NCI-H510A treated with DMSO at 0.1 percent for 48 hours (cell line): Measurements from ENCODE around the gene USP22.

Source experiments
- DNase-seq: peaks from one replicate; lab custom pipeline; 2025; lab: John Stamatoyannopoulos, UW

Gene USP22

GRCh38 chr17:21046216-21046615, 3.4 kb upstream of the USP22 start:
- no peak for DNase-seq

DNA sequence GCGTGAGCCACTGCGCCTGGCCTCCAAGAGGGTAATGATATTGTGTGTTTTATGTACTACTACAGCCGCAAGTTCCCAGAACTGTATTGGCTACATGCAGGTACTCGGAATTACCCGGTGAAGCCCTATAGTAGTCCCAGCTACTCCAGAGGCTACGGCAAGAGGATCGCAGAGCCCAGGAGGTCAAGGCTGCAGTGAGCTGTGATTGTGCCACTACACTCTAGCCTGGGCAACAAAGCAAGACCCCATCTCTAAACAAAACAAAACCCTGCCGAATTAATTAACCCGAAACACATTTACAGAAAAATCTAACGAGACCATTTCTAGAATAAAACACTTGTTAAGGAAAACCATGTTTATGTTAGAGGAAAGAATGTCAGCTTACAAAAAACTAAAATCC, 2.2 kb upstream of the USP22 start:
- DNase-seq, result no peak

GRCh38 chr17:21043296-21044232, 753 bp upstream of the USP22 start:
- peak; percentile 100 for DNase-seq

DNA sequence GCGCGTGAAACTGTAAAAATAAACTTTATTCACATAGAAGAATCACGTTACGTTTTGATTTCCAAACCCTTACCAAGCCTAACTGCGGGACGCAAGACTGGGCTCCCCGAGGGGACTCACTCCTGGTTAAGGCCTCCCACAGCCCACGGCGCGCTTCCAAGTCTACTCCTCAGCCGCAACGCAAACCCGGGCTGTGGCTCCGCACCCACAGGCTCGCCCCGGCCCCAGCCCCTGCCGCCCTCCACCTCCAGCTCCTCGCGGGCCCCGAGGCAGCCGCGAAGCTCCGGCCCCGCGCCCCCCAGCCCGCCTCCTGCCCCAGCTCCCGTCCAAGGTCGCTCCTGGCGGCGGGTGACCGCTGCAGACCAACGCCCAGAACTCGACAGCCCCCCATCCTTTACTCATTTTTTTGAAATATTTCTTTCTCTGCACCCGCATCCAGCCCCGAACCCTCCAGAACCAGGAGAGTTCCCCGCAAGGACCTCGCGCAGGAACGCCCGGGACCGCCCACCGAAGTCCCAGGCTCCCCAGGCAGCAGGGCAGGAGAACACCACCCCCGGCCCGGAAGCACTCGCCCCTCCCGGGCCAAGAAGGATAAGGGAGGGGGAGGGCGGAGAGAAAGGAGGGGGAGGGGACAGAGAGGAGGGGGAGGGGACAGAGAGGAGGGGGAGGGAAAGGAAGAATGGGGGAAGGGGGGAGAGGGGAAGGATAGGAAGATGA, 912 bp downstream of the USP22 start:
- peak; percentile 77 for DNase-seq

DNA sequence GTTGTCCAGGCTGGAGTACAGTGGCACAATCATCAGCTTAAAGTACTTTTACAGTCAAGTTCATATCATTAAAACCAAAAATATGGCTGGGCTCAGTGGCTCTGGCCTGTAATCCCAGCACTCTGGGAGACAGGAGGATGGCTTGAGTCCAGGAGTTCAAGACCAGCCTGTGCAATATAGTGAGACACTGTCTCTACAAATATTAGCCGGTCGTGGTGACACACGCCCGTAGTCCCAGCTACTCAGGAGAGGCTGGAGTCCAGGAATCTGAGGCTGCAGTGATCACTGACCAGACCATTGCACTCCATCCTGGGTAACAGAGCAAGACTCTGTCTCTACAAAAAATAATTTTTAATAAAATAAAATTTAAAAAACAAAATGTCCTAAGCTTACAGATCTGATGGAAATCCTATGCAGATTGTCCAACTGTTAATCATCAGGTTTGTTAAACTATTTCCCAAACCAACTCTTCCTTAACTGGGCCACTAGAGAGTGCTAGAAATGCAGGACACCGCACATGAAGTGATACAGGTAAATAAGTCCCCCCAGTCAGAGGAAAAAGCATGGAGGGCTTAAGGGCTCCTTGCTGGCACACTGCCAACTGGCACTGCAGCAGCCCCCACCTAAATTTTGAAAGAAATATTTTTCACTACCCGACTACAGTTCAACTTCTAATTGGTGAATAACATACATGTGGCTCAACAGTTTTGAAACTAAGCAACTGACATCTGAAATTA, 2.8 kb downstream of the USP22 start:
- DNase-seq, result peak; percentile 56

- DNase-seq, result no peak
Observed at GRCh38 chr17:21037117-21037803, 5.6 kb downstream of the USP22 start.

DNA sequence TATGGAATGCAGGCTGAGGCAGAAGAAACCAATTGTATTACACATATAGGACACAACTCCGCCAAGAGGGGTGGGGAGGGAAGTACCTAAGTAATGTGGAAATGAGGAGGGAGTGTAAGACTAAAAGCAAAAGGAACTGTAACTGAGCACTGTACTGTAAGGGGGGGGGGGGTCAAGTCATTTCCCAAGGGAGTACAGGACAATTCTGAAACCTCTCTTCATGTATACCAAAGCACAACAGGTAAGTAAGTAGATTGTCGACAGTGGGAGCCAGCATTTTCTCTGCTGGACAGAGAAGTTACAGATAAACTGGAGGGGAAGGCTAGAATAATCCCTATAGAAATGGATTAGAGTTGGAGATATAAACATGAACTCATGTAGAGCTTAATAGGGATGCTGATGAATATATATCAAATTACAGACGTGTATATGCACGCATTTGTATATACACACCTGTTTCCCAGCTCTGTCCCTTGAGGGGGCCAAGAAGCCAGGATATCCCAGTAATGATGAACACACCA, 6.4 kb downstream of the USP22 start:
- DNase-seq, result no peak

- no peak for DNase-seq
Observed at GRCh38 chr17:21035406-21035805, 7.4 kb downstream of the USP22 start.

- no peak for DNase-seq
Observed at GRCh38 chr17:21034340-21035235, 8.2 kb downstream of the USP22 start.

GRCh38 chr17:21033350-21033749, 9.5 kb downstream of the USP22 start:
- DNase-seq, result no peak

- DNase-seq, result no peak
Observed at GRCh38 chr17:21031756-21032396, 10.9 kb downstream of the USP22 start.

DNA sequence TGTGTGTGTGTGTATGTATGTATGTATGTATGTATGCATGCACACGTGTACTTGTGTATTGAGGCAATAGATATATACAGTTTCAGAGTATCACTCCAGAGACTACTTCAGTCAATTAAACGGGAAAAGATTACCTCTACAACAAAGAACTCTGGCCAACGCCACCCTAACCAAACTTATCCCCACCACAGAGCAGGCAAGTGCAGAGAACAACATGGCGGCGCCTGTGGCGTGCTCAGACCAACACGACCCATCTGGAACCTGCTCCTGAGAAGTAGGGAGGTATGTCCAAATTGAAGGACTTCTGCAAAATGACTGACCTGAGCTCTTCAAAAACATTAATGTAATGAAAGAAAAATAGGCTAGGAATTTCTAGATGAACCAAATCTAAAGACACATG, 12.4 kb downstream of the USP22 start:
- no peak for DNase-seq

DNA sequence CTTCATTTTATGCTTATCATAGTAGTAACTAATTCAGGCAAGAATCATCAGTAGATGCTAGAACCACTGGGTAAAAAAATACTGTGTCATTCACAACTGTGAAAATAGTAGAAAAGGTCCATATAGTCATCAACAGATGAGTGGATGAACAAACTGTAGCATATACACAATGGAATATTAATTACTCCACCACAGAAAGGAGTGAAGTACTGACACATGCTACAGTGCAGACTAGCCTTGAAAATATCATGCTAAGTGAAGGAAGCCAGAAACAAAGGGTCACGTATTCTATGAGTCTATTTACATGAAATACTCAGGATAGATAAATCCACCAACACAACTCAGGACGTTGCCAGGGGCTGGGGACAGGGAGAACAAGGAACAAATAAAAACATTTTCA, 13.3 kb downstream of the USP22 start:
- DNase-seq, result no peak

GRCh38 chr17:21029036-21029435, 13.8 kb downstream of the USP22 start:
- no peak for DNase-seq

DNA sequence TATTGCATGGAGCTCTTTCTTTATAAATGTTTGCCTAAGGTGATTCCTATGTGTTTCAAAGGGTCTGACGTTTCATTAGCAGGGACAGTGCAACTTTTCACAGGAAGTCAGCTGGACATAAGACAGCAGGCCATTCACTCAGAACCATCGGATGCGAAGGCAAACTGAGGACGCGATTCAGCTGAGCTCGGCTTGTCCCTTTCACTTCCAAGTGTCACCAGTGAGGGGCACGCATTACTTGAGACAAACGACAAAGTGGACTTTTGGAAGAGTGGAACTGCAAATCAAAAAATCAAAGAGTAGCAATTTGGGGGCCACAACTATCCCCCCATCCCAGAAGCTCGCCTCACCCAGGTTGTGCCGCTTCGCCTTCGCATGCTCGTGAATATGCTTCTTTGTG, 14.6 kb downstream of the USP22 start:
- DNase-seq, result no peak

DNA sequence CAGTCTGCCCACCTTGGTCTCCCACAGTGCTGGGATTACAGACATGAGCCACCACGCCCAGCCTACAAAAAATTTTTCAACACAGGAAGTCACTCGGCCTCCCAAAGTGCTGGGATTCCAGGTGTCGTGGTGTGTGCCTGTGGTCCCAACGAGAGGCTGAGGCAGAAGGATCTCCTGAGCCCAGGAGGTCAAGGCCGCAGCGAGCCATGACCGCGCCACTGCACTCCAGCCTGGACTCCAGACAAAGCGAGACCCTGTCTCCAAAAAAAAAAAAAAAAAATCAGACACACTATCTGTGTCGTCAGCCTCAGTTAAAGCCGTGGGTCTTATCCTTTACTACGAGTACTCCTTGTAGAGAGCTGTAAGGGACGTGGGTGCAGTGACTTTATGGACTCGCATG, 15.8 kb downstream of the USP22 start:
- DNase-seq, result no peak

DNA sequence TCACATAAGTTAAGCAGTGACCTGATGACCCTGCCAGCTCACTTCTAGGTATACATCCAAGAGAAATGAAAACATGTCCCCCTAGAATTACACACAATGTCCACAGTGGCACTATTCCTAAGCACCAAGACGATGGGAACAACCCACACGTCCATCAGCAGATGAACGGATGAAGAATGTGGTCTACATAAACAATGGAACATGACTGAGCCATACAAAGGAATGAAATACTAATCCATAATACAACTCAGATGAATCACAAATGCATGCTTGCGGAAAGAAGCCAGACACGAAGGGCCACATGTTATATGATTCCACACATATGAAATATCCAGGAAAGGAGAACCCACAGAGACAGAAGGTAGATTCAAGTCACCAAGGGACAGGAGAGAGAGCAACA, 17.4 kb downstream of the USP22 start:
- DNase-seq, result no peak

GRCh38 chr17:21024024-21024423, 18.8 kb downstream of the USP22 start:
- DNase-seq, result no peak

DNA sequence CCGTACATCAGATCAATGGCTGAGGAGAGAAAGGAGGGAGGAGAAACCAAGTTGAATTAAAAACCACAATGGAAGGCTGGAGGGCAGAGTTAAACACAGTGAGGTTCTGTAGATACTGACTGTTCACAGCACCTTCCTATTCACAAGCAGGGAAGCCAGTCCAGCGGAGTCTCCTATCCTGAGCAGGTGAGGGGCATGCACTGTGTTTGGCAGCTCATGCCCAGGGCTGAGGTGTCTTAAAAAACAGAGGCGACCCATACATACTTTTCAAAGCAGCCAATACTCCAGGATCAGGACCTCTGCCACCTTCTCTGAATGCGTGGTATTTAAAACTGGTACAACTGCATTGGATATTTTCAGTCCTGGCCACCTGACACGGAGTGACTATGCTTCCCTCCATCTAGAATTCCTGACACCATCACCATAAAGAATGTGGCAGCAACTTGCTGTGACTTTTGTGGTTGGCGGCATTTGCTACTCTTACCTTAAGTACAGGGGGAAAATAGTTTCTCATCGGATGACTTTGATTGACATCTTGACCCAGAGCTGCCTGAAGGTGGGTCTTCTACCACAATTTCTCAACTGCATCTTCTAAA, 21.5 kb downstream of the USP22 start:
- no peak for DNase-seq

DNA sequence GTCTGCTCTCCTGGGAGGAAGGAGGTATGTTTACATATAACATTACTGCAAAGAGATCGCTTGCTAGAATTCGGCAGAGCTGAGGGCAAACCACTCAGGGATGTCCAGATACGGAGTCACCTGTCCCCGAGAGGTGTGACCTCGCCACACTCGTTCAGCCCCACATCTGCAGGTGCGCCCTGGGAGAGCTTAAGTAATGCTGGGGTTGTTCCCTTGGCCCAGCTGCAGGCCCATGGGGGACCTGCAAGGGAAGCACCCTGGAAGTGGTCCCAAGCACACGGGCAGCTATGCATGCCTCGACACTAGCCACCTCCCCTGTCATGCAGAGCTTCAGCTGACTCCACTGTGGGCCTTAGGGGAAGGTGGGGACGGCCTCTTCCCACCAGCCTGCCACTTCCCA, 22.2 kb downstream of the USP22 start:
- DNase-seq, result no peak
